ENCODE data around the gene VIPR2.
"Not testable (repeated sequence)": the region's sequence is repeated elsewhere in the genome, so short reads cannot be mapped to it uniquely, and the experiment has no call there.

Gene VIPR2

GRCh38 chr7:159005618-159006017 is 139.0 kb downstream of the VIPR2 start:
- no peak for DNase-seq (ENCODE audit: extremely low read depth, low read depth)
- no peak for TF ChIP-seq CTCF (IDR thresholded peaks at IDR 0.05; ENCODE audit: low read depth, low read length)

GRCh38 chr7:159004411-159004810 is 140.3 kb downstream of the VIPR2 start:
- DNase-seq (ENCODE audit: extremely low read depth, low read depth) = no peak
- TF ChIP-seq CTCF (IDR thresholded peaks at IDR 0.05; ENCODE audit: low read depth, low read length) = no peak

- no peak for TF ChIP-seq CTCF (IDR thresholded peaks at IDR 0.05; ENCODE audit: low read depth, low read length)
- no peak for DNase-seq (ENCODE audit: extremely low read depth, low read depth)
Measured at GRCh38 chr7:159001811-159002210, 142.9 kb downstream of the VIPR2 start.

- DNase-seq (ENCODE audit: extremely low read depth, low read depth) = no peak
- TF ChIP-seq CTCF (IDR thresholded peaks at IDR 0.05; ENCODE audit: low read depth, low read length) = no peak
Measured at GRCh38 chr7:159000859-159001435, 143.7 kb downstream of the VIPR2 start.

- no peak for DNase-seq (ENCODE audit: extremely low read depth, low read depth)
- TF ChIP-seq CTCF (IDR thresholded peaks at IDR 0.05; ENCODE audit: low read depth, low read length) = no peak
Measured at GRCh38 chr7:159000070-159000469, 144.6 kb downstream of the VIPR2 start.

- TF ChIP-seq CTCF (IDR thresholded peaks at IDR 0.05; ENCODE audit: low read depth, low read length) = no peak
- DNase-seq (ENCODE audit: extremely low read depth, low read depth) = no peak
Measured at GRCh38 chr7:158999496-158999895, 145.2 kb downstream of the VIPR2 start.

- DNase-seq (ENCODE audit: extremely low read depth, low read depth) = not testable (repeated sequence)
Measured at GRCh38 chr7:158998261-158998660, 146.4 kb downstream of the VIPR2 start.

GRCh38 chr7:158997471-158997870 is 147.2 kb downstream of the VIPR2 start:
- TF ChIP-seq CTCF (IDR thresholded peaks at IDR 0.05; ENCODE audit: low read depth, low read length) = no peak
- no peak for DNase-seq (ENCODE audit: extremely low read depth, low read depth)

All from AG09319 (cell line).